DMS79 treated with DMSO at 0.1 percent for 48 hours (cell line): ENCODE results near the gene SGCD.

Experiments used
- DNase-seq: peaks from one replicate; lab custom pipeline; 2025; lab: John Stamatoyannopoulos, UW

SGCD gene

DNA sequence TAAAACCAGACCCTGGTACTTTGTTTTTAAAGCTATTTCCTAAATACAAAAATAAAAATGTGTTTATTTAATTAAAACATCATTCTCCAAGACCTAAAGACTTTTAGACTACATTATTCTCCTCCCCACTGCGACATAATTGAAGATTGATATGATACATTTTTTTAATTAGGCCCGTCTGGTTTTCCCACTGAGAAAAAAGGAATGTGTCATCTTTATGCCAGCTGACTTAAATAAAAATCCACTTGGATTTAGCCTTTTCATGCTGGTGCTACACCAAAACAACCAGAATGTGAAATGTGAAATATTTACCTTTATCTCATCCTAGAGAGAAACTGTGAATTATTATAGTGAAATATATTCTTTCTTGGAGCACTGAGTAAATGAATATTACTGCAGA lies 367.6 kb downstream of the SGCD start:
- DNase-seq, result no peak

DNA sequence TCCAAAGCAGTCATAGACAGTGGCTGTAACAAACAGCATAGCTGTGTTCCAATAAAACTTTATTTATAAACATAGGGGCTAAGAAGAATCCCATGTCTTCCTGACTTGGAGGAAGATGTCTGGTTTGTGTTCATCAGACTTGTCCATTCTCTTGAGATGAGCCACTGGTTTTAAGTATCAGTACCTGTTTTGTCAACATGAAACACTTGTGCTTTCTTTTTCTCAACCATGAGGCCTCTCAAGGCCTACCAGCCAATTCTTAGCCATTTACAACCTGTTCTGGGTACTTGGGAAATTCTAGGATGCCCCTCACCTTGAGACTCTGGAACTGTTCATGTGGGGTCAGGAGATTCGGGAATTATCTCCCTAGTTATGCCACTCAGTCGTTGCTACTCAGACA lies 368.8 kb downstream of the SGCD start:
- no peak for DNase-seq

DNA sequence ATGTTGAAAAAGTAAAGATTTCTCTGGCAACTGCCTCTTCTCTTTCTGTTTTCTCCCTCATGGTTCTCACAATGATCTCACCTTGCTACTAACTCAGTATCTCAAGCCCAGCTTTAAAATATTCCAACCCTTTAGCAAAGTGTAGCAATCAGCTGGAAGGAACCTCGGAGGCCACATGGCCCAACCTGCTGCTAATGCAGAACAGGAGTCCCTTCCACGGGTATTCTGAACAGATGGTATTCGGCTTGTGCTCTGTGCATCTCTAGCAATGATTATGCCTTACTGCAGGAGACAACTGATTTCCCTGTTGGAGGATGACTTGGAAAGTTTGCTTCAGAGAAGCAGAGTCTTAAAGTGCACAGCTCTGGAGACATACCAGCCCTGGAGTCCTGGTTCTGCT lies 371.4 kb downstream of the SGCD start:
- DNase-seq, result no peak

GRCh38 chr5:156699147-156699546 lies 372.2 kb downstream of the SGCD start:
- no peak for DNase-seq

DNA sequence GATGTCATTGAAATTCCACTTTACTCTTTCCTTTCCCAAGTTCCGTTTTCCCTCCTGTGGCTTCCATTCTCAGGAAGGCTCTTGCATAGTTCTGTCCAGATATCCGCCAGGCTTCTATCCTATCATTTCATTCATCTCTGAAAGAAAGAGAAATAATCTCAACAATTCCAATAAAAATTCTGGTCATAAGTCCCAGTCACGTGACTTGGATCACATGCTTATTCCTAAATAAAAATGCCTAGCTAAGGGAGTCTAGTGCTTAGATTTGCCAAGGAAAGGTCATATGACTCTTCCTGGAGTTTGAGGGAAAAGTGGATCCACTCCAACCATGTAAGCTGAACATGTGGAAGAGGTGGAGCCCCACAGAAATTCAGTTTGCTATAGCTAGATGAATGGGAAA lies 377.2 kb downstream of the SGCD start:
- DNase-seq, result no peak

DNA sequence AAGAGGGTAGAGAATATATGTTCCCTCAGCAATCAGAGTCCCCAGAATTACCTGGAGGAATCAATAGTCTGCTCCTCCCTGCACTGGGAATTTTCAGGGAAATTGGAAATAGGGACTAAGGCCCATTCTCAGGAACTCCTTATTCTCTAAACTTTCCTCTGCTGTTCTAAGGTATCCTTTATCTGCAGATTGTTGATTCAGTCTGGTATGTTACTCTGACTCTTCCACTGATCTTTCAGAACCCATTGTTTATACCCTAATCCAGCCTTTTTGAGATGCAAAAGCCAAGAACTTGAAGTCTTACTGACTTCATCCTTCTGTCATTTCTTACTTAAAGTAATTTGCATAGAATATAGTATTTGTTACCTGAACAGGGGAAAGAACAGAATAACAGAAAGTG lies 379.7 kb downstream of the SGCD start:
- no peak for DNase-seq

DNA sequence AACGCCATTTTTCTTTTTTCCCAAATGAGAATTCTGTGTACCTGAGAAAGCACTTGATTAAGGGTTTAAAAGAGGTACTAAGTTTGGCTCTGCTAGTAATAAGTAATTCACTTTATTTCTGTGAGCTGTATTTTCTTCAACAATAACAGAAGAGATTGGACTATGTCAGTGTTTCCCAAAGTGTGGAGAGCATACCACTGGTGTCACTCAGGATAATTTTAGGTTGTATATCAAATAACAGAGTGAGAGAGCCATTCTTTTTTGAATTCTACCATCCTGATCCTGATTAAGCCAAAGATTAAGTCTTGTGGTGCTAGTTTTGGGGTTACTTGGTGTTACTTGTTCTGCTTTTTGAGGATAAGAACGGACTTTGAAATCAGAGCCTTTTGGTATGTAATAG lies 380.8 kb downstream of the SGCD start:
- DNase-seq, result no peak

GRCh38 chr5:156715287-156715686 lies 388.3 kb downstream of the SGCD start:
- no peak for DNase-seq

DNA sequence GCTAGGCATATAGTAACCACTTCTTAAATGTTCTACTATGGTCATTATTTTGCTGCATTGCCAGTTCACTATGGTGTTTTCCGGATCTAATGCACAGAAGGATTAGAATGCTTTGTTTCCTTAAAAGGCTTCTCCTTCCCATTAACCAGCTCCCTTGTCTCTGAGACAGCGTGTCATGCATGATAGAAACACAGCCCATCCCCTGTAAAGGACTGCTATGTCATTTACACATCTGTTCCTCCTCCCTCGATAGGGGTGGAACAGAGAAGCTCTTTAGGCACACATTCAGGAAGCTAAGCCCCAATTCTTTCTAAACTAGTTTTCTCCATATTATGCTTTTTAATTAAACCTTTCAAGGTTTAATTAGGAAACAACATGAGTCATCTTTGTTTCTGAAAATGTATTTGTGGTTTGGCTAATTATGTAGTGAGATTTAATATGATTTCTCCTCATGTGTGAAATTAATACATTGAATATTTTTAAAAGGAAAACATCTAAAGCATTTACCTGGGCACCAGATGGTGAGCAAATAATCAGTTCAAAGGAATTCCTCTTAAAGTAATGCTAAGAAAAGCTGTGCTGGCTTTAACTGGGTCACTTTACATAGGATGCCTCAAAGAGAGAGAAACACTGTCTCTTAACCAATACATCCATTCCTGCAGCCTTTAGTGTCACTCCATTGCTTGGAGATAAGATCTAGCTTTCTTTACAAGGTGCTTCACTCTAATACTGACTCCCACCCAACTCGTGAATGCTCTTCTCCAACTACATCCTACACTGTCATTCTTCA lies 389.8 kb downstream of the SGCD start:
- no peak for DNase-seq

DNA sequence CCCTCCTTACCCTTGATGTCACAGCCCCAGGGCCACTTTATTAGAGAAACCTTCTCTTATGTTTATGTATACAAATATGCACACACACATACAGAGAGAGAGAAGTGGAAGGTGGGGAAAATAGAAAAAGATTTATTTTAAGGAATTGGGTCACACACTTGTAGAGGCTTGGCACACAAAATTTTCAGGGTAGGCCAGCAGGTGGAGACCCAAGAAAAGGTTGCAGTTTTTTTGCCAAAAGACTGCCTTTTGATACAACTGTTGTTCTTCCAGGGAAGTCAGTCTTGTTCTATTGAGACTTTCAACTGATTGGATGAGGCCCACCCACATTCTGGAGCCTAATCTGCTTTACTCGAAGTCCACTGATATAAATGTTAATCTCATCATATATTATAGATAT lies 392.0 kb downstream of the SGCD start:
- no peak for DNase-seq

GRCh38 chr5:156722358-156722757 lies 395.4 kb downstream of the SGCD start:
- DNase-seq, result no peak

DNA sequence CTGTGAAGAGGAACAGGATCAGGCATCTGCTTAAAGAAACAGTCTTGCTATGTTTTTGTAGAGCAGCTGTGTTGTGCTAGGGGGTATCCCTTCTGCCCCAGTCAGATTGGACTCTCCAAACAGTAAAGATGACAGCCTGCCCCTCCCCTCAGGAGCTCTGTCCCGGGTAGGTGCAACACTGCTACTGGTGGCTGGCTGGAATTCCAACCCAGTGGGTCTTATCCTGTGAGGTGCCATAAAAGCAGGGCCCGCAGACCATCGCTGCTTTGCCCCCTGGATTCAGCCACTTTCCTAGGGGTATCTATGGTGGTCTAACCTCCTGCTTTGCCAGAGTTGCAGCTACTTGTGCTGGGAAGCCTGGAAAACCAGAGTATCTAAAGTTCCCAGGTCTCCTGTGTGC lies 408.5 kb downstream of the SGCD start:
- DNase-seq, result no peak

DNA sequence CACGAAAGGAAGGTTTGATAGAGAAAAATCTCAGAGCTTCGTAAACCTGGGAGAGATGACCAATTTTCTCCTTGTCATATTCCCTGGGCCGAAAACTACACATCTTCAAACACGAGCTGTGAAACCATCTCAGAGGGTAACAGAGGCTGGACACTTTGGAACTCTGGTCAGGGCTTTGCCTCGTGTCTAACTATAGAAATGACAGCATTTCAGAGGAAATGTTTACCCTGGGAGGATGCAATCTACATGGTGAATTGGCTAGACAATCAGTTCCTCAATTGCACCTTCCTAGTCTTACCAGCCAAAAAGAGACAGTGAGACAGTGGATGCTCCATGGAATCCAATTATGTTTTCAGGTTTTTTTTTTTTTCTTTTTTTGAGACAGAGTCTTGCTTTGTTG lies 414.6 kb downstream of the SGCD start:
- no peak for DNase-seq

DNA sequence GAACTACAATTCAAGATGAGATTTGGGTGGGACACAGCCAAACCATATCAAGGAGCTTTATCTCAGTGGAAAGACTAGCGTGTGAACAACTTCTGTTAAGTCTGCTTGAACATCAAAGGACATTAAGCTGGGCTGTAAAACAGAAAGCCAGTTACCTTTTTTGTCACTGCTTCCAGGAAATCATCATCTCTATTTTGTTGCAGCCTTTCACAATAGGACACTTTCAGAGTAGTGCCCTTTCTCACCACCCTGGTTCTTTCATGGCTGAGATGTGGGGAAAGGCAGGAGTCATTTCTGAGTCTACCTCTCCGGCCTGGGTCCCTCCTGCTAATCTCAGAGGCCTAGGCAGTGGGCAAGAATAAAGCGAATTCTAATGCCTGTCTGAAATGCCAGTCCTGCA lies 426.9 kb downstream of the SGCD start:
- DNase-seq, result no peak

DNA sequence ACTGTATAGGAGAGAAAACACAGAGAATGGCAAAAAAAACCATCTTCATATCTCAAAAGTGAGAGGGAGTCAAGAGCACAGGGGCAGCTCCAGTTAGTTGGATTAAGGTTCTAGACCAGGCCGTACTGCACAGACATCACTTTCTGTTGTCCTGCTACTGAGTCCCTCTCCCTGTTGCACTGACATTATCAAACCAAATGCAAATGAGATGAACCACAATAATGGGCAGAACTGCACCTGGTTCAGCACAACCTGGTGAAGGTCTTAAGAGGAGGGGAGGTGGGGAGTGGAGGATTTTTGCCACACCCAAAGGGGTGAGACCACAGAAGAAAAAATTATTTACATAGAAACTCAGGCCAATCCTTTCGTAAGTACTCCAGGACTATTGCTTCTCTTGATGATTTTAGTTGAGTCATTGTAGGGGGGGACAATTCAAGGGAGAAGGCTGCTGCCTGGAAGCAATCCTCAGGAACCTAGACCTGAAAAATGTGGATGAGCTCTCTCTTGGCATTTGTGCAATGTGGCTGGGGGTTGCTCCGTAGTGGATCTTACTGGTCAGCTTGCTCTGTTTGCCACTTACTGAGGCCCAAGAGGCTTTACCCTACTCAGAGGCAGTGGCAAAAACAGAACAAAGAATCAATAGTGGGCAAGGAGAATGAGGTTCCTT lies 428.6 kb downstream of the SGCD start:
- no peak for DNase-seq

DNA sequence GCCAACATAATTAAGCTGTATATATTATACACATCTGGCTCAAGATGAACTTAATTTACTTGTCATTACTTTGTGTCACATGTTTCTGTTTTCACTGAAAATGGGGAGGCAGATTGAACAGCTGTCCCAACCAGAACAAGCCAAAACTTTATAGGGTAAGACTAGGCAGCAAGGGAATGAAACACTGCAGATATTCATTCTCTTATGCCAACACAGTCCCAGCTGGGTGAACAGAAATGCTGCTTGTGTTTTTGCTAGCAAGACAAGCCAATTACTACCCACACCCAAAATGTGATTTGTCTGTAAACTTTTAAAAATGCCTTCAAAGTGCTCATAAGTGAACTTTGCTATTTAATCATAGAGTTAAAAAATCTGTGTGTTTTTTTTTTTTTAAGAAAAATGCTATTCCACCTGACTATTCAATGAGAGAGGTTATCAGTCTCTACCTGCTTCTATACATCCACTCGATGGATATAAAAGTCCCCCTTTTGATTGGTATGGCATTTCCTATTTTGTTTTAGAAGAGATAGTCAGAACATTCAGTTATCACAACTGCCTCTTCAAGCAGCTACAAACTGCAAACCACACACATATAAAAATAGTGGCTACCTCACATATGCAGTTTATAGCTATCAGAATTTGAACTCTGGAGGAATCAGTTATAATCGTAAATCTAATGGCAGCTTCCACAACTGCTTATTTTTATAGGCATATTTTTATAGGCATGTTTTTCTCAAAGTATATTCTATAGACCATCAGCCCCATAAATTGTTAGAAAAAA lies 431.2 kb downstream of the SGCD start:
- no peak for DNase-seq

- no peak for DNase-seq
These were observed 432.2 kb downstream of the SGCD start for GRCh38 chr5:156759156-156759555.

GRCh38 chr5:156762771-156763170 lies 435.8 kb downstream of the SGCD start:
- no peak for DNase-seq

DNA sequence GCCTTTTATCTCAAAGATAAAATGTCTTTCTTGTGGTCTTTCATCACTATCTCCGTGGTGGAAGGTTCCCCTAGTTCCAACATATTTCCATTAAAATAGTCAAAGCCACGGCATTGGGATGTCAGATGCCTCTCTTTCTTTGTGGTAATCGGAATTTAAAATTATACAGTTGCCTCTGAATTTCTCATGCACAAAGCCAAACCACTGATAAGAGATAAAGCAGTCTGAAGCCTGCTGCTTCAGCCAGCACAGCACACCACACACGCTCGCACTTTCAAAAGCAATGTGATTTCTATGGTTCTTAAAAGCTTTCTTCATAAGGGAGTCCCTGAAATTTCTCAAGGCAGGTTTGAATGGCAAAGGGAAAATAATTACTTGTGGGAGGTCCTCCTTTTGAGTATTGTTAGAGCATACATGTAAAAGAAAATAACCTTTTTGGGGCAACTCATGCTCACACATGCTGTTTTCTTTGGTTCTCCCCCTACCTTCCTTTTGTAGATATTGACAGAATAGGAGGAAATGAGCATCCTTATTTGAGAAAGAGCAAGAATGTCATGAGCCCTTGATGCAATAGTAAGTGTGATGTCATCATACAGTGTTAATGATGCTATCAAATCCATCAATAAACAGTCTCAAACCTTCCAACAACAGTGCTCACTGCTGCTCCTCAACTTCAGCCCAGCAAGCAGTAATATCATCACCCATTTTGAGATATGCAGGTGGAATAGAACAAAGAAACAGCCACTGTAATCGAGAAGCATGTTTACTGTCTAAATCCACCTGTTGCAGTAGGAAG lies 437.4 kb downstream of the SGCD start:
- DNase-seq, result no peak

DNA sequence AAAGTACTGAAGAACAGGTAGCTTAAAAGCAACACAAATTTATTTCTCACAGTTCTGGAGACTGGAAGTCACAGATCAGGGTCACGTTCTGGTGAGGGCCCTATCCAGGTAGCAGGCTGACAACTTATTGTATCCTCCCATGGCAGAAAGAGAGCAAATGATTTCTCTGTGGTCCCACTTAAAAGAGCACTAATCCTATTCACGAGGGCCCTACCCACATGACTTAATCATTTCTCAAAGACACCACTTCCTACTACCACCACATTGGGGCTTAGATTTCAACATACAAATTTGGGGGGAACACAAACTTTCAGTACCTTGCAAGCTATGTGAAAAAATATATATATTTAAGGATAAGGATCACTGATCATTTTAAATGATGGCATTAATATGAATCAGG lies 447.3 kb downstream of the SGCD start:
- DNase-seq, result no peak

DNA sequence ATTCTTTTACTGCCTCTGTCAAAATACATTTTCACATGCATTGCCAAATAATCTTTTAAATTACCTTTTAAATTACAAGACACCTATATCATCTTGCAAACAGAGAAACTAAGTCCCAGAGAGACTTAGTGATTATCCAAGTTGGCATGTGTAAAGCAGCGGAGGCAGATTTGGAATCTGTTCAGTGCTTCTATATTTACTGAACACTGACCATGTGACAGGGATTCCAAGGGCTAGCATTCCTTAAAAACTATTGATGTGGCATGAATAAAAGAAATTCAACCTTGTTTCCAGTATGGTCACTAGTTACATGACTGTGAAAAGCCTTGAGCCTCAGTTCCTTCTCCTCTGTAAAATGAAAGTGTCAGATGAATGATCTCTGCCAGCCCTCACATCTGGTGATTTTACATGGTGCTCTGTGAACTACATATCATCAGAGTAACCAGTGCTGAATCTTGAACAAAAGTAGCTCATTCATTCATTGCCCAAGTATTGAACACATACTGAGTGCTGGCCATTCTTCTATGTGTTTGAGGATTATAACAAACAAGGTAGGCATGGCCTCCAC lies 451.3 kb downstream of the SGCD start:
- DNase-seq, result no peak

DNA sequence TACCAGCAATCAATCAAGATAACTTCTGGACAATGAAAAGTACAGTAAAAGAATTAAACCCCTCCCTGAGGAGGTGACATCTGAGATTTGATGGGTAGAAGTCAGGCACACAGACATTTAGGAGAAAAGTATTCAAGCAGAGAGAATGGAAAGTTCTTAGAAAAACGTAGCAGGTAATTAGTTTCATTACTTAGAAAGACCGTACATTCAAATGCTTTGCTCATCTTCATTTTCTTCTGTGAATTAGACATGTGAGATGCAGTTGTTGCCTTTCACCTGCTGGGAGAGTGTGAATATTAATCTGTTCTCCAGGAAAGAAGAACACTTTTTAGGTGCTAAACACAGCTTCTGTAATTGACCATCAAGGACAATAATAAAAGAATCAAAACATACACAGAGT lies 451.8 kb downstream of the SGCD start:
- no peak for DNase-seq
